PC-9 (cell line): ENCODE data around the gene TTC28. TPM values are rescaled to one million over a fixed set of nuclear protein-coding genes. Genes with fewer than 3 reads are reported as not detected.
A peak's percentile ranks its signal among the peaks of the same experiment; 100 is the strongest.

Experiments
- BruUV-seq: library from RNA; stranded (reverse); fragments of 400-500 nt; replicated peaks from 2 replicates; lab custom pipeline; 2021; lab: Mats Ljungman, UMichigan
- CTCF ChIA-PET: fragments of 300-600 bp; sonication (Branson Sonifier 250); formaldehyde crosslinking; loops from one replicate; lab custom pipeline; 2022; ENCODE audit warnings: antibody characterized with exemption; lab: Charles Lee
- POLR2A ChIA-PET: fragments of 300-600 bp; sonication (Branson Sonifier 250); formaldehyde crosslinking; loops from one replicate; lab custom pipeline; 2022; ENCODE audit warnings: antibody characterized with exemption; ENCODE audit not compliant: unreplicated experiment; lab: Charles Lee
- DNase-seq, 2 experiments: peaks; one replicate each; pipeline versions ENCODE4 v3.0.0 to v3.0.0-alpha.2; 2015 to 2022; ENCODE audit warnings: mixed read lengths in 1 of 2
- H2AFZ ChIP-seq: fragments of 200-600 bp; sonication (generic); 2 replicates; pipeline ENCODE4 v1.8.1; 2017; ENCODE audit warnings: antibody characterized with exemption
- H3F3A ChIP-seq: fragments of 200-600 bp; sonication (generic); 2 replicates; pipeline ENCODE4 v1.8.1; 2017; ENCODE audit warnings: antibody characterized with exemption, mild to moderate bottlenecking, low read depth; ENCODE audit not compliant: insufficient read depth
- H3K27ac ChIP-seq: fragments of 200-600 bp; sonication (generic); 2 replicates; pipeline ENCODE4 v1.6.1; 2016; ENCODE audit warnings: mixed run types
- H3K27me3 ChIP-seq: fragments of 200-600 bp; sonication (generic); 2 replicates; pipeline ENCODE4 v1.6.1; 2016; ENCODE audit warnings: low read depth, mixed run types; ENCODE audit not compliant: insufficient read depth
- H3K36me3 ChIP-seq: fragments of 200-600 bp; sonication (generic); 2 replicates; pipeline ENCODE4 v1.6.1; 2016; ENCODE audit warnings: low read depth, mixed run types
- H3K4me1 ChIP-seq: fragments of 200-600 bp; sonication (generic); replicated peaks from 2 replicates; pipeline ENCODE4 v1.6.1; 2016; ENCODE audit warnings: mixed run types; ENCODE audit not compliant: insufficient read depth
- H3K4me2 ChIP-seq: fragments of 200-600 bp; sonication (generic); 2 replicates; pipeline ENCODE4 v1.6.1; 2017; ENCODE audit warnings: mixed run types
- H3K4me3 ChIP-seq: fragments of 200-600 bp; sonication (generic); 2 replicates; pipeline ENCODE4 v1.6.1; 2016; ENCODE audit warnings: mixed run types
- H3K79me2 ChIP-seq: fragments of 200-600 bp; sonication (generic); 2 replicates; pipeline ENCODE4 v1.6.1; 2017; ENCODE audit warnings: low read depth, mixed run types
- H3K9me2 ChIP-seq: fragments of 200-600 bp; sonication (generic); 2 replicates; pipeline ENCODE4 v1.8.1; 2017; ENCODE audit warnings: mild to moderate bottlenecking; ENCODE audit not compliant: insufficient read depth
- H3K9me3 ChIP-seq: fragments of 200-600 bp; sonication (generic); 2 replicates; pipeline ENCODE4 v1.8.1; 2016; ENCODE audit warnings: low read depth; ENCODE audit not compliant: insufficient read depth
- H4K20me1 ChIP-seq: fragments of 200-600 bp; sonication (generic); 2 replicates; pipeline ENCODE4 v1.8.1; 2017; ENCODE audit not compliant: insufficient read depth
- EZH2 ChIP-seq: fragments of 200-600 bp; sonication (generic); IDR thresholded peaks from 2 replicates; pipeline ENCODE4 v1.8.0; 2017; ENCODE audit warnings: antibody characterized with exemption, low read depth
- intact Hi-C: fragments of 100-400 bp; cut with micrococcal nuclease; formaldehyde crosslinking; loops from one replicate; pipeline ENCODE4 v1.10.0; 2022; ENCODE audit not compliant: unreplicated experiment
- total RNA-seq: library from RNA; stranded (reverse); gene quantifications from 2 replicates; pipeline ENCODE4 v1.2.3, GENCODE V29; 2021
- TF ChIP-seq, protein P1 (sequence below): fragments of 200-600 bp; sonication (generic); conservative IDR thresholded peaks from 2 replicates; pipeline ENCODE4 v1.6.1; 2017; ENCODE audit warnings: mixed run types, antibody characterized with exemption, mild to moderate bottlenecking, moderate library complexity

TTC28 gene
- total RNA-seq, 1 experiment from 2014 or later: 6.7 TPM

DNA sequence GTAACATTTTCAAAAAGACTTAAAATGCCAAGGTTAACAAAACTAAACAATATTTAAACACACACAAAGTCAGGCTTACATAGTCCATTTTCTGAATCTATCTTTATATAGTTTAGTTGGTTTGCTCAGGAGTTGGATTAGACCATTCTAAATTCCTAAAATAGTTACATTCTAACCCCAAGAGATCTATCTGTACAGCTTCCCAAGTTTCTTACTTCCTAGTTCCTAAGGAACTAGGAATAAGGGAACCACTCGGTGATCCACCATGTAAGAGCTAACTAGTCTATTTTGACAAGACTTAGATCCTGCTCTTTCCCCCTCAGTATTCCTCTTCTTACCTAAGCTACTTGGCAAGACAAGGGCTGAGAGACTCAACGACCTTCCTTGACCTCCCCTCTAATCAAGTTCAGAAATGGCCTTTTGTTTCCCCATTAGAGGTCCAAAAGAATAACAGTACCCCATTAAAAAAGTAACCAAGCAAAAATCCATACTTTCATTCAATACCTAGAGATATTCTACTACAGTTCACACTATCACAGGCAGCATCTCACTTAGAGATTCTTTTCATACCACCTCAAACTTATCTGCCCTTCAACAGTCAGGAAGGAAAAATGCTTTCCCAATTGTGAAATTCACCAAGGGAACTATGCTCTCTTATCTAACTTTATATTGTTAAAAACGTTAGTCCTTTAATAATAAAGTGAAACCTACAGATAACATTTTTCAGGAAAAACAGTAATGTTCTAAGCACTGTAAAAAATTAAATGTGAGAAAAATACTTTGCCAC is 253.1 kb downstream of the TTC28 start:
- H3K4me3 ChIP-seq: no peak overlapping the region
- no peak overlapping the region for H3K27ac ChIP-seq
- TF ChIP-seq, protein P1, sequence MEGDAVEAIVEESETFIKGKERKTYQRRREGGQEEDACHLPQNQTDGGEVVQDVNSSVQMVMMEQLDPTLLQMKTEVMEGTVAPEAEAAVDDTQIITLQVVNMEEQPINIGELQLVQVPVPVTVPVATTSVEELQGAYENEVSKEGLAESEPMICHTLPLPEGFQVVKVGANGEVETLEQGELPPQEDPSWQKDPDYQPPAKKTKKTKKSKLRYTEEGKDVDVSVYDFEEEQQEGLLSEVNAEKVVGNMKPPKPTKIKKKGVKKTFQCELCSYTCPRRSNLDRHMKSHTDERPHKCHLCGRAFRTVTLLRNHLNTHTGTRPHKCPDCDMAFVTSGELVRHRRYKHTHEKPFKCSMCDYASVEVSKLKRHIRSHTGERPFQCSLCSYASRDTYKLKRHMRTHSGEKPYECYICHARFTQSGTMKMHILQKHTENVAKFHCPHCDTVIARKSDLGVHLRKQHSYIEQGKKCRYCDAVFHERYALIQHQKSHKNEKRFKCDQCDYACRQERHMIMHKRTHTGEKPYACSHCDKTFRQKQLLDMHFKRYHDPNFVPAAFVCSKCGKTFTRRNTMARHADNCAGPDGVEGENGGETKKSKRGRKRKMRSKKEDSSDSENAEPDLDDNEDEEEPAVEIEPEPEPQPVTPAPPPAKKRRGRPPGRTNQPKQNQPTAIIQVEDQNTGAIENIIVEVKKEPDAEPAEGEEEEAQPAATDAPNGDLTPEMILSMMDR: no peak
- no peak for TF ChIP-seq EZH2
- POLR2A ChIA-PET: no interaction called here
- no peak for DNase-seq
- no peaks in the 10 kb centered on the region for H3K36me3 ChIP-seq
- H3K79me2 ChIP-seq: no peaks in the 10 kb centered on the region
- intact Hi-C loops: no loop called here
- no peak overlapping the region for H2AFZ ChIP-seq
- no peaks in the 10 kb centered on the region for H3K27me3 ChIP-seq
- BruUV-seq: no TSS peak
- CTCF ChIA-PET: no interaction called here
- no peak overlapping the region for H3K4me2 ChIP-seq
- H3K9me2 ChIP-seq: no peaks in the 10 kb centered on the region
- H4K20me1 ChIP-seq: no peaks in the 10 kb centered on the region
- no peaks in the 10 kb centered on the region for H3K9me3 ChIP-seq
- peaks cover 16% of the 10 kb centered on the region; the same call in 1 of the 2 replicates for H3K4me1 ChIP-seq
- H3F3A ChIP-seq: no peaks in the 10 kb centered on the region; the same call in 1 of the 2 replicates

DNA sequence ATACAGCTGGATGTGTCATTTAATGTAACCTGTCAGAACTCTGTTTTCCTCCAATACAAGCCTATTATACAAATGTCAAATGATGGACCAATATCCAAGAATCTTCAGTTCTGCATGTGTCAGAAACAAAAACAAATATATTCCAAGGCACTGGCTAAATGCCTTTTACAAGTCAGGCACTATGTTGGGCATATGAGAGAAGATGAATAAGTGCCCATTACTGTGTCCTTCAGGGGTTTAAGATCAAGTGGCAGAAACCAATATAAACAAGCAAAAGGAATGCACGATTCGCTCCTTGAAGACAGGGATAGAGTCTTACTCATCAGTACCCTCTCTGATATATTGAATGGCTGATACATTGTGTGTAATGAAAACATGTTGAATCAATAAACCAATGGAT is 254.4 kb downstream of the TTC28 start:
- Histone ChIP-seq H3K27ac (no peak overlapping the region), H3K27me3 (no peaks in the 10 kb centered on the region), H2AFZ (no peak overlapping the region), H3K4me3 (no peak overlapping the region), H3K79me2 (no peaks in the 10 kb centered on the region), H3K9me2 (no peaks in the 10 kb centered on the region), H3K4me2 (no peak overlapping the region), H3K4me1 (peaks cover 16% of the 10 kb centered on the region; the same call in 1 of the 2 replicates), H3K36me3 (no peaks in the 10 kb centered on the region), H3F3A (no peaks in the 10 kb centered on the region; the same call in 1 of the 2 replicates), H3K9me3 (no peaks in the 10 kb centered on the region), H4K20me1 (no peaks in the 10 kb centered on the region)
- no peak for DNase-seq
- no peak for TF ChIP-seq EZH2
- TF ChIP-seq, protein P1: no peak
- CTCF ChIA-PET: no interaction called here
- POLR2A ChIA-PET: no interaction called here
- intact Hi-C loops: no loop called here
- BruUV-seq: no TSS peak

DNA sequence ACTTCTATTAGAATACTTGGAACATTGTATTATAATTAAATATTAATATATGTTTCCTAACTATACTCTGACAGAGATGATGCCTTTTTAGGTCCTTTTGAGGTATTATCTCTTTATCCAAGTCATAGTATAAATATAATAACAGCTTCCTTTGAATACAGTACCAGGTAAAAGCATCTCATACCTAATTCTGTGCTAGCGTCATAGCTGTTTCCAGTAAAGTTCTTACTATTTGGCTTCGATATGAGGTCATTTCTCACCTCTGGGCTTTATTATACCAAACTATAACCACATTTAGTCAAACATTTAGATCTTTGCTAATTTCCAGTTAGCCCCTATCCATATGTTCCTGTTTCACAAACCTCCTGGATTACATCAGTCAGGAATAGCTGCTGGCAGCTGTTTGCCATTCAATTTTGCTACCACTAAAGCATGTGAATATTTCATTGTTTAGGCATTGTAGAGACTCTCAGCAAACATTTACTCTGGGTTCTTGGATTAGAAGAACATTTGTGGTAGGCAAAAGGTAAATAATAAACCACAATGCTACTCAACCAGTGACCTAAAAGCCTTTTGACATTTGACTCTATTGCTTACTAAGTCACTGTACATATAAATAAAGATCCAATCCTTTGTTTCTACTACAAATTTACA is 255.1 kb downstream of the TTC28 start:
- Histone ChIP-seq H3K4me3 (no peak overlapping the region), H3K27ac (no peak overlapping the region), H3K4me2 (no peak overlapping the region), H3K4me1 (peaks cover 16% of the 10 kb centered on the region; the same call in 1 of the 2 replicates), H3K36me3 (no peaks in the 10 kb centered on the region), H3K79me2 (no peaks in the 10 kb centered on the region), H3F3A (no peaks in the 10 kb centered on the region; the same call in 1 of the 2 replicates), H3K9me3 (no peaks in the 10 kb centered on the region), H4K20me1 (no peaks in the 10 kb centered on the region), H3K27me3 (no peaks in the 10 kb centered on the region), H2AFZ (no peak overlapping the region), H3K9me2 (no peaks in the 10 kb centered on the region)
- ChIA-PET POLR2A (no interaction called here), CTCF (no interaction called here)
- DNase-seq: peak in 1 of 2 experiments; percentile 75
- TF ChIP-seq, protein P1: no peak
- TF ChIP-seq EZH2: no peak
- no TSS peak for BruUV-seq
- intact Hi-C loops: no loop called here
